Fibroblast of villous mesenchyme (primary cell): ENCODE measurements around the gene EPC2. TPM values are rescaled to one million over a fixed set of nuclear protein-coding genes. Genes with fewer than 3 reads are reported as not detected.
"Not testable (repeated sequence)": the region's sequence is repeated elsewhere in the genome, so short reads cannot be mapped to it uniquely, and the experiment has no call there.

Experiments
- DNase-seq: peaks from one replicate; pipeline ENCODE4 v3.0.0-alpha.2; 2010; ENCODE audit warnings: low read depth
- H3K4me3 ChIP-seq: 2 replicates; pipeline ENCODE4 v1.5.1; 2011; ENCODE audit warnings: low read depth, mild to moderate bottlenecking, low read length
- CTCF ChIP-seq: IDR thresholded peaks from 2 replicates; pipeline ENCODE4 v1.5.1; 2012; ENCODE audit warnings: low read depth, mild to moderate bottlenecking, low read length; ENCODE audit not compliant: insufficient read depth
- total RNA-seq: library from RNA; depleted of rRNA; stranded (reverse); fragments of >200 nt; gene quantifications from 2 replicates; pipeline ENCODE4 v1.2.3, GENCODE V29; 2012

Gene EPC2
- total RNA-seq, 1 donor, result 23.3 TPM

GRCh38 chr2:148667113-148667836 is 22.7 kb downstream of the EPC2 start:
- no peak overlapping the region for H3K4me3 ChIP-seq
- TF ChIP-seq CTCF, result no peak
- DNase-seq, result no peak

- TF ChIP-seq CTCF, result no peak
- DNase-seq, result no peak
Observed at GRCh38 chr2:148670773-148671172, 26.2 kb downstream of the EPC2 start.

GRCh38 chr2:148674063-148675020 is 29.8 kb downstream of the EPC2 start:
- no peak overlapping the region for H3K4me3 ChIP-seq
- DNase-seq, result no peak
- TF ChIP-seq CTCF, result peak; percentile 77

More at GRCh38 chr2:148670773-148671172, 26.2 kb downstream of the EPC2 start:
- H3K4me3 ChIP-seq, result no peak overlapping the region

GRCh38 chr2:148675708-148676107 is 31.2 kb downstream of the EPC2 start:
- no peak for TF ChIP-seq CTCF
- H3K4me3 ChIP-seq, result no peak overlapping the region
- no peak for DNase-seq

GRCh38 chr2:148678302-148679179 is 34.0 kb downstream of the EPC2 start:
- not testable (repeated sequence) for H3K4me3 ChIP-seq, DNase-seq

GRCh38 chr2:148680462-148680861 is 35.9 kb downstream of the EPC2 start:
- DNase-seq, result no peak
- H3K4me3 ChIP-seq, result no peak overlapping the region
- no peak for TF ChIP-seq CTCF
